Immature natural killer cell (primary cell): ENCODE measurements around the gene LENG9. TPM values are rescaled to one million over a fixed set of nuclear protein-coding genes. Genes with fewer than 3 reads are reported as not detected.

ENCODE experiments used
- DNase-seq, 3 donors: peaks; one replicate each; pipeline ENCODE4 v3.0.0; 2022; ENCODE audit warnings: mixed read lengths in 1 of 3
- H3K27ac Mint-ChIP-seq, 6 donors: one replicate each; pipeline ENCODE4 v1.8.0; 2020; ENCODE audit warnings: mixed read lengths in 6 of 6, mild to moderate bottlenecking in 5 of 6, inconsistent platforms in 4 of 6, moderate library complexity in 3 of 6
- H3K27me3 Mint-ChIP-seq, 3 donors: one replicate each; pipeline ENCODE4 v1.8.0; 2020 to 2021; ENCODE audit warnings: low read depth in 3 of 3, mild to moderate bottlenecking in 3 of 3, mixed read lengths in 3 of 3, moderate library complexity in 3 of 3, inconsistent platforms in 1 of 3
- H3K36me3 Mint-ChIP-seq, 3 donors: one replicate each; pipeline ENCODE4 v1.8.0; 2020; ENCODE audit warnings: mixed read lengths in 3 of 3, inconsistent platforms in 2 of 3, mild to moderate bottlenecking in 2 of 3
- H3K4me1 Mint-ChIP-seq, 2 donors: one replicate each; pipeline ENCODE4 v1.8.0; 2020; ENCODE audit warnings: inconsistent platforms in 2 of 2, mild to moderate bottlenecking in 2 of 2, mixed read lengths in 2 of 2, moderate library complexity in 1 of 2
- H3K4me3 Mint-ChIP-seq, 5 donors: one replicate each; pipeline ENCODE4 v1.8.0; 2020; ENCODE audit warnings: mild to moderate bottlenecking in 5 of 5, mixed read lengths in 5 of 5, inconsistent platforms in 3 of 5, moderate library complexity in 3 of 5
- H3K9me3 Mint-ChIP-seq, 6 donors: one replicate each; pipeline ENCODE4 v1.8.0; 2020; ENCODE audit warnings: mild to moderate bottlenecking in 6 of 6, mixed read lengths in 6 of 6, inconsistent platforms in 4 of 6, moderate library complexity in 3 of 6
- polyA plus RNA-seq, 3 donors: library from polyadenylated mRNA; unstranded; fragments of 300-500 nt; fragmentation: Illumina TruSeq; gene quantifications; one replicate each; pipeline ENCODE4 v1.2.3, GENCODE V29; 2021

LENG9 gene
- polyA plus RNA-seq, 3 donors from 2014 or later: 0.75 TPM; not detected in 2

- no peak for DNase-seq
- Mint-ChIP-seq H3K9me3 (no peaks in the 10 kb centered on the region), H3K27me3 (peaks cover 11 to 23% (median 19%) of the 10 kb centered on the region in 3 donors), H3K4me3 (no peak overlapping the region), H3K27ac (no peak overlapping the region), H3K36me3 (no peaks in the 10 kb centered on the region), H3K4me1 (peaks cover 5 to 6% of the 10 kb centered on the region in 2 donors)
Observed at GRCh38 chr19:54428323-54429175, 35.0 kb downstream of the LENG9 start.

- no peaks in the 10 kb centered on the region for H3K36me3 Mint-ChIP-seq
- H3K9me3 Mint-ChIP-seq: no peaks in the 10 kb centered on the region
- no peak overlapping the region for H3K4me3 Mint-ChIP-seq
- DNase-seq: no peak
- peaks cover 11 to 24% (median 19%) of the 10 kb centered on the region in 3 donors for H3K27me3 Mint-ChIP-seq
- no peak overlapping the region for H3K27ac Mint-ChIP-seq
- peaks cover 5 to 6% of the 10 kb centered on the region in 2 donors for H3K4me1 Mint-ChIP-seq
Observed at GRCh38 chr19:54427586-54427985, 36.0 kb downstream of the LENG9 start.

GRCh38 chr19:54426291-54426931, 37.2 kb downstream of the LENG9 start:
- no peaks in the 10 kb centered on the region for H3K36me3 Mint-ChIP-seq
- peaks cover 11 to 24% (median 19%) of the 10 kb centered on the region in 3 donors for H3K27me3 Mint-ChIP-seq
- peaks cover 3 to 6% of the 10 kb centered on the region in 2 donors for H3K4me1 Mint-ChIP-seq

GRCh38 chr19:54425382-54425723, 38.2 kb downstream of the LENG9 start:
- H3K9me3 Mint-ChIP-seq: no peaks in the 10 kb centered on the region
- no peaks in the 10 kb centered on the region for H3K36me3 Mint-ChIP-seq
- no peak overlapping the region for H3K27ac Mint-ChIP-seq
- H3K4me1 Mint-ChIP-seq: no peaks in the 10 kb centered on the region
- peaks cover 11 to 25% (median 19%) of the 10 kb centered on the region in 3 donors for H3K27me3 Mint-ChIP-seq
- DNase-seq: no peak
- no peak overlapping the region for H3K4me3 Mint-ChIP-seq

More at GRCh38 chr19:54426291-54426931, 37.2 kb downstream of the LENG9 start:
- Mint-ChIP-seq H3K27ac (no peak overlapping the region), H3K9me3 (no peaks in the 10 kb centered on the region), H3K4me3 (no peak overlapping the region)
- no peak for DNase-seq

GRCh38 chr19:54424660-54425381, 38.8 kb downstream of the LENG9 start:
- H3K36me3 Mint-ChIP-seq: no peaks in the 10 kb centered on the region
- no peaks in the 10 kb centered on the region for H3K4me1 Mint-ChIP-seq
- no peaks in the 10 kb centered on the region for H3K9me3 Mint-ChIP-seq
- no peak overlapping the region for H3K27ac Mint-ChIP-seq
- peaks cover 11 to 25% (median 19%) of the 10 kb centered on the region in 3 donors for H3K27me3 Mint-ChIP-seq
- DNase-seq: no peak
- H3K4me3 Mint-ChIP-seq: no peak overlapping the region

- Mint-ChIP-seq H3K9me3 (no peaks in the 10 kb centered on the region), H3K36me3 (no peaks in the 10 kb centered on the region), H3K4me1 (no peaks in the 10 kb centered on the region), H3K27ac (no peak overlapping the region), H3K27me3 (peaks cover 11 to 22% (median 19%) of the 10 kb centered on the region in 3 donors), H3K4me3 (no peak overlapping the region)
- no peak for DNase-seq
Observed at GRCh38 chr19:54424201-54424600, 39.4 kb downstream of the LENG9 start.

- no peak for DNase-seq
- Mint-ChIP-seq H3K27me3 (peaks cover 8 to 17% (median 17%) of the 10 kb centered on the region in 3 donors), H3K27ac (no peak overlapping the region)
Observed at GRCh38 chr19:54422136-54422535, 41.4 kb downstream of the LENG9 start.

GRCh38 chr19:54421521-54421920, 42.1 kb downstream of the LENG9 start:
- Mint-ChIP-seq H3K9me3 (no peaks in the 10 kb centered on the region), H3K4me1 (peaks cover 17 to 18% of the 10 kb centered on the region in 2 donors), H3K27me3 (peaks cover 10 to 16% (median 16%) of the 10 kb centered on the region in 3 donors), H3K36me3 (peaks cover 0 to 4% (median 0%) of the 10 kb centered on the region in 3 donors), H3K4me3 (no peak overlapping the region), H3K27ac (no peak overlapping the region)
- no peak for DNase-seq

More at GRCh38 chr19:54422136-54422535, 41.4 kb downstream of the LENG9 start:
- Mint-ChIP-seq H3K9me3 (no peaks in the 10 kb centered on the region), H3K36me3 (peaks cover 0 to 2% (median 0%) of the 10 kb centered on the region in 3 donors), H3K4me1 (peaks cover 15% of the 10 kb centered on the region in 2 donors), H3K4me3 (no peak overlapping the region)

- Mint-ChIP-seq H3K9me3 (no peaks in the 10 kb centered on the region), H3K4me3 (no peak overlapping the region), H3K27ac (no peak overlapping the region), H3K36me3 (peaks cover 0 to 4% (median 0%) of the 10 kb centered on the region in 3 donors), H3K27me3 (peaks cover 10 to 17% (median 14%) of the 10 kb centered on the region in 3 donors), H3K4me1 (peaks cover 17 to 18% of the 10 kb centered on the region in 2 donors)
- DNase-seq: no peak
Observed at GRCh38 chr19:54421169-54421516, 42.4 kb downstream of the LENG9 start.

- H3K4me3 Mint-ChIP-seq: no peak overlapping the region
- peaks cover 0 to 4% (median 0%) of the 10 kb centered on the region in 3 donors for H3K36me3 Mint-ChIP-seq
- H3K27me3 Mint-ChIP-seq: peaks cover 12 to 20% (median 19%) of the 10 kb centered on the region in 3 donors
- H3K9me3 Mint-ChIP-seq: no peaks in the 10 kb centered on the region
- H3K4me1 Mint-ChIP-seq: peaks cover 18 to 19% of the 10 kb centered on the region in 2 donors
- no peak overlapping the region for H3K27ac Mint-ChIP-seq
- no peak for DNase-seq
Observed at GRCh38 chr19:54420383-54421168, 43.0 kb downstream of the LENG9 start.

GRCh38 chr19:54420068-54420382, 43.6 kb downstream of the LENG9 start:
- peaks cover 18 to 20% of the 10 kb centered on the region in 2 donors for H3K4me1 Mint-ChIP-seq
- peaks cover 0 to 4% (median 0%) of the 10 kb centered on the region in 3 donors for H3K36me3 Mint-ChIP-seq
- DNase-seq: no peak
- H3K9me3 Mint-ChIP-seq: no peaks in the 10 kb centered on the region
- peaks cover 8 to 17% (median 16%) of the 10 kb centered on the region in 3 donors for H3K27me3 Mint-ChIP-seq
- no peak overlapping the region for H3K27ac Mint-ChIP-seq
- H3K4me3 Mint-ChIP-seq: no peak overlapping the region

GRCh38 chr19:54418930-54419800, 44.4 kb downstream of the LENG9 start:
- Mint-ChIP-seq H3K36me3 (peaks cover 0 to 4% (median 0%) of the 10 kb centered on the region in 3 donors), H3K4me1 (peaks cover 18 to 24% of the 10 kb centered on the region in 2 donors), H3K27me3 (peaks cover 12 to 19% (median 19%) of the 10 kb centered on the region in 3 donors), H3K27ac (no peak overlapping the region), H3K4me3 (no peak overlapping the region), H3K9me3 (no peaks in the 10 kb centered on the region)
- DNase-seq: no peak
